Trophoblast cell (in vitro differentiated cells and primary cell): ENCODE data around the gene SPIB.

ENCODE experiments used
- DNase-seq, 2 donors: peaks; one replicate each; pipeline ENCODE4 v3.0.0-alpha.2; 2016
- H2AFZ ChIP-seq: 2 replicates; pipeline ENCODE4 v1.6.1; 2013; ENCODE audit warnings: low read length, moderate library complexity, mild to moderate bottlenecking; ENCODE audit not compliant: insufficient read depth, poor library complexity
- H2AK5ac ChIP-seq: 2 replicates; pipeline ENCODE4 v1.6.1; 2013; ENCODE audit warnings: mild to moderate bottlenecking, low read length
- H2BK120ac ChIP-seq: 2 replicates; pipeline ENCODE4 v1.6.1; 2013; ENCODE audit warnings: low read length, mild to moderate bottlenecking, moderate library complexity; ENCODE audit not compliant: insufficient read depth, poor library complexity
- H2BK12ac ChIP-seq: 2 replicates; pipeline ENCODE4 v1.6.1; 2013; ENCODE audit warnings: mild to moderate bottlenecking, low read length, moderate library complexity
- H2BK5ac ChIP-seq: 2 replicates; pipeline ENCODE4 v1.6.1; 2013; ENCODE audit warnings: low read length, low read depth, moderate library complexity, mild to moderate bottlenecking; ENCODE audit not compliant: poor library complexity
- H3K14ac ChIP-seq: 2 replicates; pipeline ENCODE4 v1.6.1; 2013; ENCODE audit warnings: mild to moderate bottlenecking, low read length
- H3K18ac ChIP-seq: 2 replicates; pipeline ENCODE4 v1.6.1; 2013; ENCODE audit warnings: mild to moderate bottlenecking, low read length
- H3K23ac ChIP-seq: 2 replicates; pipeline ENCODE4 v1.6.1; 2013; ENCODE audit warnings: low read length
- H3K27ac ChIP-seq: 2 replicates; pipeline ENCODE4 v1.5.1; 2013; ENCODE audit warnings: low read depth, mild to moderate bottlenecking, inconsistent platforms, low read length, moderate library complexity
- H3K27me3 ChIP-seq: 2 replicates; pipeline ENCODE4 v1.6.1; 2013; ENCODE audit warnings: inconsistent platforms, mild to moderate bottlenecking, low read length, moderate library complexity; ENCODE audit not compliant: insufficient read depth
- H3K36me3 ChIP-seq, 2 experiments: 1 replicate in 1 of 2; 2 replicates in 1 of 2; pipeline ENCODE4 v1.6.1; 2013; ENCODE audit warnings: low read length in 2 of 2, mild to moderate bottlenecking in 2 of 2, moderate library complexity in 1 of 2; ENCODE audit not compliant: insufficient read depth in 2 of 2, control insufficient read depth in 1 of 2
- H3K4ac ChIP-seq: 2 replicates; pipeline ENCODE4 v1.6.1; 2013; ENCODE audit warnings: low read depth, mild to moderate bottlenecking, low read length, moderate library complexity
- H3K4me1 ChIP-seq, 2 experiments: 1 replicate in 1 of 2; 2 replicates in 1 of 2; pipeline ENCODE4 v1.6.1; 2013; ENCODE audit warnings: low read length in 2 of 2, mild to moderate bottlenecking in 2 of 2, moderate library complexity in 1 of 2; ENCODE audit not compliant: insufficient read depth in 2 of 2, control insufficient read depth in 1 of 2
- H3K4me2 ChIP-seq: 2 replicates; pipeline ENCODE4 v1.6.1; 2013; ENCODE audit warnings: inconsistent platforms, mild to moderate bottlenecking, low read length, moderate library complexity
- H3K4me3 ChIP-seq: 2 replicates; pipeline ENCODE4 v1.5.1; 2013; ENCODE audit warnings: mild to moderate bottlenecking, low read depth, low read length, inconsistent platforms
- H3K79me1 ChIP-seq: one replicate; pipeline ENCODE4 v1.6.1; 2013; ENCODE audit warnings: low read length
- H3K79me2 ChIP-seq: 2 replicates; pipeline ENCODE4 v1.6.1; 2013; ENCODE audit warnings: low read length, mild to moderate bottlenecking; ENCODE audit not compliant: control insufficient read depth, insufficient read depth, poor library complexity
- H3K9ac ChIP-seq: 2 replicates; pipeline ENCODE4 v1.6.1; 2013; ENCODE audit warnings: mild to moderate bottlenecking, low read length
- H3K9me3 ChIP-seq: 2 replicates; pipeline ENCODE4 v1.6.1; 2013; ENCODE audit warnings: low read depth, mild to moderate bottlenecking, control low read depth, inconsistent platforms, low read length; ENCODE audit not compliant: insufficient read depth
- H4K12ac ChIP-seq: 2 replicates; pipeline ENCODE4 v1.6.1; 2013; ENCODE audit warnings: low read depth, mild to moderate bottlenecking, low read length, moderate library complexity
- H4K8ac ChIP-seq: 2 replicates; pipeline ENCODE4 v1.6.1; 2013; ENCODE audit warnings: low read depth, mild to moderate bottlenecking, low read length, moderate library complexity
- H4K91ac ChIP-seq: one replicate; pipeline ENCODE4 v1.6.1; 2013; ENCODE audit warnings: low read depth, mild to moderate bottlenecking, low read length, moderate library complexity
- WGBS: extraction: QIAGEN DNeasy Blood & Tissue Kit; methylation state at CpG from one replicate; pipeline ENCODE4 v1.1.7; 2013; ENCODE audit warnings: missing lambda C conversion rate; ENCODE audit not compliant: insufficient read length, insufficient coverage; ENCODE audit errors: extremely low coverage; 5-methylcytosine and 5-hydroxymethylcytosine counted together

The SPIB gene

GRCh38 chr19:50377517-50377916 is 41.2 kb upstream of the SPIB start:
- Histone ChIP-seq H2AFZ (no peak overlapping the region), H3K4me1 (no peaks in the 10 kb centered on the region), H2BK5ac (no peak overlapping the region), H3K27me3 (no peaks in the 10 kb centered on the region), H3K27ac (no peak overlapping the region), H4K8ac (no peak overlapping the region), H3K4me3 (no peak overlapping the region), H3K9me3 (no peaks in the 10 kb centered on the region), H3K36me3 (peaks cover 50 to 52% of the 10 kb centered on the region in 2 experiments), H3K14ac (no peak overlapping the region), H3K4me2 (no peak overlapping the region), H3K9ac (no peak overlapping the region), H4K91ac (no peak overlapping the region), H2AK5ac (no peak overlapping the region), H3K79me1 (peaks cover 3% of the 10 kb centered on the region), H3K23ac (no peak overlapping the region), H3K4ac (no peak overlapping the region), H3K79me2 (peaks cover 3% of the 10 kb centered on the region), H4K12ac (no peak overlapping the region), H2BK120ac (no peak overlapping the region), H3K18ac (no peak overlapping the region), H2BK12ac (no peak overlapping the region)
- WGBS: no CpG with 5 or more reads among the region's 9 CpGs
- no peak for DNase-seq

- H3K27ac ChIP-seq: no peak overlapping the region
- peaks cover 3% of the 10 kb centered on the region for H3K79me1 ChIP-seq
- H3K4me2 ChIP-seq: no peak overlapping the region
- H2BK120ac ChIP-seq: no peak overlapping the region
- no peak overlapping the region for H2AFZ ChIP-seq
- H3K23ac ChIP-seq: no peak overlapping the region
- no peak overlapping the region for H3K14ac ChIP-seq
- no peaks in the 10 kb centered on the region for H3K9me3 ChIP-seq
- no peak overlapping the region for H2BK5ac ChIP-seq
- H3K9ac ChIP-seq: no peak overlapping the region
- H3K36me3 ChIP-seq: peaks cover 55 to 58% of the 10 kb centered on the region in 2 experiments
- H3K18ac ChIP-seq: no peak overlapping the region
- no CpG with 5 or more reads among the region's 36 CpGs for WGBS
- H4K8ac ChIP-seq: no peak overlapping the region
- no peak overlapping the region for H4K91ac ChIP-seq
- peaks cover 0 to under 1% of the 10 kb centered on the region in 2 experiments for H3K4me1 ChIP-seq
- no peak for DNase-seq
- H4K12ac ChIP-seq: no peak overlapping the region
- peaks cover 3% of the 10 kb centered on the region for H3K79me2 ChIP-seq
- H3K27me3 ChIP-seq: no peaks in the 10 kb centered on the region
- H3K4me3 ChIP-seq: no peak overlapping the region
- no peak overlapping the region for H2BK12ac ChIP-seq
- no peak overlapping the region for H3K4ac ChIP-seq
- no peak overlapping the region for H2AK5ac ChIP-seq
These were observed 40.4 kb upstream of the SPIB start for GRCh38 chr19:50378169-50378862.

- no CpG with 5 or more reads among the region's 10 CpGs for whole genome bisulfite sequencing
- peaks cover 5% of the 10 kb centered on the region for H3K79me1 ChIP-seq
These were observed 39.9 kb upstream of the SPIB start for GRCh38 chr19:50378863-50379236.

GRCh38 chr19:50379602-50380001 is 39.1 kb upstream of the SPIB start:
- H3K27ac ChIP-seq: no peak overlapping the region
- H3K18ac ChIP-seq: no peak overlapping the region
- no peak overlapping the region for H3K4me2 ChIP-seq
- no peak overlapping the region for H3K23ac ChIP-seq
- peaks cover 0 to 5% of the 10 kb centered on the region in 2 experiments for H3K4me1 ChIP-seq
- no peak overlapping the region for H3K4me3 ChIP-seq
- no peak overlapping the region for H2AFZ ChIP-seq
- H3K79me2 ChIP-seq: peaks cover 6% of the 10 kb centered on the region
- H3K36me3 ChIP-seq: peaks cover 55 to 58% of the 10 kb centered on the region in 2 experiments
- H3K27me3 ChIP-seq: no peaks in the 10 kb centered on the region
- no peak overlapping the region for H4K8ac ChIP-seq
- H3K14ac ChIP-seq: no peak overlapping the region
- no peak overlapping the region for H2AK5ac ChIP-seq
- no peak for DNase-seq
- no peak overlapping the region for H2BK12ac ChIP-seq
- no CpG with 5 or more reads among the region's 11 CpGs for WGBS
- no peak overlapping the region for H4K91ac ChIP-seq
- no peak overlapping the region for H2BK5ac ChIP-seq
- no peak overlapping the region for H3K4ac ChIP-seq
- H3K9me3 ChIP-seq: no peaks in the 10 kb centered on the region
- no peak overlapping the region for H4K12ac ChIP-seq
- H3K9ac ChIP-seq: no peak overlapping the region
- H3K79me1 ChIP-seq: peaks cover 8% of the 10 kb centered on the region
- no peak overlapping the region for H2BK120ac ChIP-seq

More at GRCh38 chr19:50378863-50379236, 39.9 kb upstream of the SPIB start:
- Histone ChIP-seq H2BK5ac (no peak overlapping the region), H2BK12ac (no peak overlapping the region), H3K4ac (no peak overlapping the region), H3K23ac (no peak overlapping the region), H3K9ac (no peak overlapping the region), H3K4me3 (no peak overlapping the region), H4K91ac (no peak overlapping the region), H3K36me3 (peaks cover 55 to 58% of the 10 kb centered on the region in 2 experiments), H3K4me1 (peaks cover 0 to 5% of the 10 kb centered on the region in 2 experiments), H3K14ac (no peak overlapping the region), H4K8ac (no peak overlapping the region), H3K27ac (no peak overlapping the region), H3K9me3 (no peaks in the 10 kb centered on the region), H3K27me3 (no peaks in the 10 kb centered on the region), H3K79me2 (peaks cover 3% of the 10 kb centered on the region), H3K4me2 (no peak overlapping the region), H2AK5ac (no peak overlapping the region), H2AFZ (no peak overlapping the region), H3K18ac (no peak overlapping the region), H2BK120ac (no peak overlapping the region), H4K12ac (no peak overlapping the region)
- DNase-seq: no peak
